KBM-7 (cell line): ENCODE data around the gene MFNG.
"Not testable (repeated sequence)": the region's sequence is repeated elsewhere in the genome, so short reads cannot be mapped to it uniquely, and the experiment has no call there.

Source experiments
- DNase-seq: peaks from one replicate; pipeline ENCODE4 v3.0.0-alpha.2; 2015
- in situ Hi-C: fragments of 300-500 bp; cut with MboI; formaldehyde crosslinking; loops from 2 replicates; pipeline ENCODE4 v1.14.3; 2020; ENCODE audit warnings: low sequenced_read_pairs, low pct_unique_long_range_greater_than_20kb, mixed read lengths

Gene MFNG

GRCh38 chr22:37481347-37481907, 4.8 kb downstream of the MFNG start:
- in situ Hi-C loops, result no loop called here
- no peak for DNase-seq

GRCh38 chr22:37480387-37481346, 5.5 kb downstream of the MFNG start:
- in situ Hi-C loops, result no loop called here
- no peak for DNase-seq

DNA sequence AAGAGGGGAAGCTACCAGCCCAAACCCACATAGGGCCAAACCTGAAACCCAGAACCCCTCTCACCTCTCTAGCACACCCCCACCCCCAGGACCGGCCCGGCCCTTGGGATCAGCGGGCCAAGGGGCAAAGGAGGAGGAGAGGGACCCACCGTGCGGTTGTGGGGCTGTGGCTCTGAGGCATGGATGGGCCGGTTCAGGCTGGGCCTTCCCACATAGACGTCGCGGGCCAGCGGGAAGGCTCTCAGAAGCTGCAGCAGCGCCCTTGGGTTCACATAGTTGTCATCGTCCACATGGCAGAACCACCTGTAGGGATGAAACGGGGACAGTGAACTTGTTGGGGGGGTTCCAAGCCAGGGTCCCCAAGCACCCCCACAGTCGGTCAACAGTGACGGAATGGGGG, 7.0 kb downstream of the MFNG start:
- in situ Hi-C loops, result no loop called here
- DNase-seq, result no peak

DNA sequence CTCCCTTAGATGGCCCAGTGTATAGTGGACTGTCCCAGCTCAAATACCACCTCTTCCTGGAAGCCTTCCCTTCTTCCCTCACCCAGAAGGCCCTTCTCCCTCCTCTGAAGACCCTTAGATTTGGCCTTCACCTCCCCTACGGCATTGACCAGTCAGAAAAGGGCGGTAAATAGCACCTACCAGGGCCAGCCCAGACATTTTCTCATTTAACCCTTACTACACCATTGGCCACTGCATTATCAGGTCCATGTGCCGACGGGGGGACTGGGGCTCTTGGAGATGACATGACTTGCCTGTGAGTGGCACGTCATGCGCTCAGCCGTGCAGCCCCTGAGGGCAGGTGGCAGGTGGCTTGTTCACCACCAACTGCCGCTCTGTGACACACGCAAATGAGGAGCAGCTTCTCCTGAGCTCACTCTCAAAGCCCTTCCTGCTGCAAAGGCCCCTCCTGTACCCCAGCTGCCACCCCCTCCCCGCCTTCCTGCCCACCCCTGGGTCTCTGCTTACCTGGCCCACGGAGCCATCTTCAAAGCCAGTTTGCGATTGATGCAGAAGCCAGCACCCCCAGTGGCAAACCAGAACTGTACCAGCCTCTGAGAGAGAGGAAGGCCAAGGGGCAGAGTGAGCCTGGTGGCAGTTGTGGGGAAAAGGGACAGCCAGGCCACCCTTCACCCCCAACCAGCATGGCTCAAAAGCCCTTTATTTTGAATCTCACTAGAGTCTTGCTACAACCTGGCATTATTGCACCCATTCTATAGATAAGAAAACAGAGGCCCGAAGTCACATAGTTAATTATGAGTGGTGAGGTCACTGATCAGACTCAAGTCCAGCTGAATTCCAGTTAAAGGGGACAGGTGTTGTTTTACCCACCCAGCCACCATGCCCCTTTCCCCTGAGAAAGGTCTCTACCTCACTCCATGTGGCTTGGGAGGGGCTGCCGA, 9.5 kb downstream of the MFNG start:
- no peak for DNase-seq
- in situ Hi-C loops, result no loop called here

DNA sequence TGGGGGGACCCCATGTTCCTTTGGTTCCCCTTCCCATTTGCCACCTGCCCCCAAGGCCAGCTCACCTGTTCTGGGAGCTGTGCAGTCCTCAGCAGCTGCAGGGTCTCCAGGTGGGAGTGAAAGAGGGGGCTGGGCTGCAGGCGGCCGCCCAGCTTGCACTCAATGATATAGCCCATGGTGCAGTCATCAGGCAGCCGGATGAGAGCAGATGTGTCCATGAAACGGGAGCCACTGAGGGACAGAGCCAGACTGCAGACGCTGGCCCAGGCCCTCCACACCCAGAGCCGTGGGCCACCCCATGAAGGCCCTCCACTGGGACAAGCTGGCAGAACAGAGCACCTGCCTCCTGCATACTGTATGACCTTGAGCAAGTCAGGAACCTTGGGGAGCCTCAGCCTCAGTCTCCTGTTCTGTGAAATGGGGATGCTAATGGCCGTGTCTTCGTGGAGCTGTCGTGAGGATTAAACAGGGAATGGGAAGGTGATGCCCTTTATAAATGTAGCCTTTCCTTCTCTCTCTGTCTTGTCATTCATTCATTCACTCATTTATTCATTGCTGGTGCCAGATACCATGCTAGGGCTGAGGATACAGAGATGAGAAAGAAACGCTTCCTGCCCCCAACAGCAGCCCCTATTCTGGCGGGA, 11.6 kb downstream of the MFNG start:
- no peak for DNase-seq
- in situ Hi-C loops, result no loop called here

GRCh38 chr22:37473437-37473946, 12.7 kb downstream of the MFNG start:
- in situ Hi-C loops, result no loop called here
- DNase-seq, result no peak

- in situ Hi-C loops, result no loop called here
- DNase-seq, result peak; percentile 48
Measured at GRCh38 chr22:37472418-37473006, 13.7 kb downstream of the MFNG start.

DNA sequence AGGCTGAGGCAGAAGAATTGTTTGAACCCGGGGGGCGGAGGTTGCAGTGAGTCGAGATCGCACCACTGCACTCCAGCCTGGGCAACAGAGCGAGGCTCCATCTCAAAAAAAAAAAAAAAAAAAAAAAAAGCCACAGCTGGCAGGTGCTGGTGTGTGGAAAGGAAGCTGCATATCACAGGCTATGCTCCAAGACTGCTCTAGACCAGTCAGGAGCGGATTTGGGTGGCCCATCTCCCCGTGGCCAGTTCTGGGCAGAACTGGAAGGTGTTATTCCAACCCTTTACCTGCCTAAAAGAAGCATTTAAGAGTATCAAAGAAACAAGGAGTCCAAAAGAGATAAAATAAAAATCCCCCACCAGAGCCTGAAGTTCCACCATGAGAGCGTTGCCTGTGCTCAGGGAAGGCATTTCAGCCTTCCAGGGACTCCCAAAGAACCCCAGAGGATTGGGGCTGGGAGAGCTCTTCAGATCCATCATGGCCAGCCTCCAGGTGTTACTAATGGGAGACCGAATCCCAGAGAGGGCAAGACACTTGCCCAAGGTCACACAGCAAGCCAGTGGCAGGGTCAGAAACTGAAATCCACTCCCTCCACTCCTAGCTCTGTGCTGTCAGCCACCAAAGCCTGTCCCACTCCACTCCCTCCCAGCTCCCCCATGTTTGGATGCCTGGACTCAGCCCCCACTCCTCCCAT, 14.3 kb downstream of the MFNG start:
- DNase-seq, result no peak
- in situ Hi-C loops, result no loop called here

- in situ Hi-C loops, result no loop called here
- DNase-seq, result no peak
Measured at GRCh38 chr22:37470087-37470445, 16.1 kb downstream of the MFNG start.

GRCh38 chr22:37469416-37470086, 16.6 kb downstream of the MFNG start:
- in situ Hi-C loops, result no loop called here
- no peak for DNase-seq

DNA sequence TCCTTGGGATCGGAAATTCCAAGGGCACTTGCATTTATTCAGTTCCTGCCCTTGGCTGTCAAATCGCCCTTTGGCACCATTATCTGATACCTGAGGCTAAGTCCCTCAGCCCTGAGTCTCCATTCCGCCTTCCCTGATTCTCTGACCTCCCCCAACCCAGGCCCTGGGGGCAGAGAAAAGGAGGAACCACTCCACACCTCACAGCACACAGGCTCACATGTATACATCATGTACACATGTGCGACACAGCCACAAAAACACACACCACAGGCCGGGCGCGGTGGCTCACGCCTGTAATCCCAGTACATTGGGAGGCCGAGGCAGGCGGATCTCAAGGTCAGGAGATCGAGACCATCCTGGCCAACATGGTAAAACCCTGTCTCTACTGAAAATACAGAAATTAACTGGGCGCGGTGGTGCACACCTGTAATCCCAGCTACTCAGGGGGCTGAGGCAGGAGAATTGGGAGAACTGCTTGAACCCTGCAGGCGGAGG, 17.9 kb downstream of the MFNG start:
- DNase-seq, in situ Hi-C loops: not testable (repeated sequence)

GRCh38 chr22:37467391-37467955, 18.7 kb downstream of the MFNG start:
- no peak for DNase-seq
- in situ Hi-C loops, result no loop called here

DNA sequence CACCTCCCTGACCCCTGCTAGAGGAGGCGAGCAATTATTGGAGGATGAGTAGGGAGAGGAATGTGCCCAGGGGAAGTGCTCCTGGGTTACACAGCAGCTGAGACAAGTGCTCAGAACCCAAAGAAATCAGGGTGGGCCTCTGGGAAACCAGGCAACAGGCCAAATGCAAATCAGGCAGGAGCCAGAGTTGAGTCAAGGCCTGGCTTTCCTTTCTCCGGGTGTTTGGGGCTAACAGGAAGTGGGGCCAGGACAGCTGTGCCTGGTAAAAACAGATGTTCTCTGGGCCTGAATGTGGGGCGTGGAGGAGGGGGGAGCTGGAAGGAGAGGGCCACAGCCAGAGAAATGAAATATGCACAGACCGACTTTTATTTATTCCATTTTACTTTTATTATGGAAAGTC, 22.0 kb downstream of the MFNG start:
- DNase-seq, result peak; percentile 59
- in situ Hi-C loops, result no loop called here

GRCh38 chr22:37462983-37463382, 23.2 kb downstream of the MFNG start:
- in situ Hi-C loops, result no loop called here
- peak; percentile 61 for DNase-seq

- in situ Hi-C loops, result no loop called here
- no peak for DNase-seq
Measured at GRCh38 chr22:37462436-37462835, 23.7 kb downstream of the MFNG start.

GRCh38 chr22:37461961-37462360, 24.2 kb downstream of the MFNG start:
- in situ Hi-C loops, result no loop called here
- no peak for DNase-seq

DNA sequence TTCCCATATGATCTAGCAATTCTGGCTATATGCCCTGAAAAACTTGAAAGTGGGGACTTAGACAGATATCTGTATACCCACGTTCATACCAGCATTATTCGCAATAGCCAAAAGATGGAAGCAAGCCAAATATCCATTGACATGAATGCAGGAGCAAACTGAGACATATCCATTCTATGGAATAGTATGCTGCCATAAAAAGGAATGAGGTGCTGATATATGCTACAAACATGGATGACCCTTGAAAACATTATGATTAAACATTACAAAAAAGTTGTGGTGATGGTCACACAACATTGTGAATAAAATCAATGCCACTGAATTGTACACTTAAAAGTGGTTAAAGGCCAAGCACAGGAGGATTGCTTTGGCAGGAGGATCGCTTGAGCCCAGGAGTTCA, 25.5 kb downstream of the MFNG start:
- in situ Hi-C loops, result no loop called here

More for the DNA sequence above, 25.5 kb downstream of the MFNG start:
- no peak for DNase-seq
